Parathyroid adenoma (tissue), 2 donors: ENCODE data around the gene RUNX3.

ENCODE experiments used
- H2AFZ ChIP-seq: fragments of 300-600 bp; sonication (generic); one replicate; pipeline ENCODE4 v1.7.0; 2017; ENCODE audit warnings: antibody characterized with exemption, mild to moderate bottlenecking
- H3K27ac ChIP-seq: fragments of 300-600 bp; sonication (generic); one replicate; pipeline ENCODE4 v1.7.0; 2017
- H3K27me3 ChIP-seq: fragments of 300-600 bp; sonication (generic); one replicate; pipeline ENCODE4 v1.7.0; 2017; ENCODE audit warnings: low read length; ENCODE audit not compliant: control insufficient read depth, insufficient read depth
- H3K36me3 ChIP-seq: fragments of 300-600 bp; sonication (generic); one replicate; pipeline ENCODE4 v1.7.0; 2017; ENCODE audit warnings: low read length; ENCODE audit not compliant: control insufficient read depth, insufficient read depth
- H3K4me1 ChIP-seq: fragments of 300-600 bp; sonication (generic); one replicate; pipeline ENCODE4 v1.7.0; 2017; ENCODE audit warnings: control low read depth
- H3K4me2 ChIP-seq: fragments of 300-600 bp; sonication (generic); one replicate; pipeline ENCODE4 v1.7.0; 2017; ENCODE audit warnings: low read length
- H3K4me3 ChIP-seq: fragments of 300-600 bp; sonication (generic); one replicate; pipeline ENCODE4 v1.7.0; 2017; ENCODE audit warnings: low read depth, low read length
- H3K79me2 ChIP-seq: fragments of 300-600 bp; sonication (generic); one replicate; pipeline ENCODE4 v1.7.0; 2017; ENCODE audit warnings: control low read depth
- H3K9ac ChIP-seq: fragments of 300-600 bp; sonication (generic); one replicate; pipeline ENCODE4 v1.7.0; 2017; ENCODE audit warnings: mild to moderate bottlenecking
- H3K9me3 ChIP-seq: fragments of 300-600 bp; sonication (generic); one replicate; pipeline ENCODE4 v1.7.0; 2017; ENCODE audit warnings: low read length; ENCODE audit not compliant: control insufficient read depth
- CTCF ChIP-seq: fragments of 300-600 bp; sonication (generic); IDR thresholded peaks from one replicate; pipeline ENCODE4 v1.7.0; 2017; ENCODE audit warnings: antibody characterized with exemption, mild to moderate bottlenecking
- donor health status: primary hyperparathyroidism.

RUNX3 gene

GRCh38 chr1:24875991-24876506 is 54.0 kb downstream of the RUNX3 start:
- no peak overlapping the region for H3K4me2 ChIP-seq
- H3K27ac ChIP-seq, result no peak overlapping the region
- no peaks in the 10 kb centered on the region for H3K36me3 ChIP-seq
- no peak overlapping the region for H3K9ac ChIP-seq
- H3K27me3 ChIP-seq, result no peaks in the 10 kb centered on the region
- no peak overlapping the region for H3K4me3 ChIP-seq
- TF ChIP-seq CTCF, result no peak
- H3K4me1 ChIP-seq, result no peaks in the 10 kb centered on the region
- H2AFZ ChIP-seq, result no peak overlapping the region
- no peaks in the 10 kb centered on the region for H3K79me2 ChIP-seq
- no peaks in the 10 kb centered on the region for H3K9me3 ChIP-seq

GRCh38 chr1:24875257-24875656 is 54.8 kb downstream of the RUNX3 start:
- no peak overlapping the region for H3K27ac ChIP-seq

GRCh38 chr1:24874611-24875234 is 55.4 kb downstream of the RUNX3 start:
- Histone ChIP-seq H3K4me3 (no peak overlapping the region), H3K27me3 (no peaks in the 10 kb centered on the region), H3K36me3 (no peaks in the 10 kb centered on the region), H3K4me2 (no peak overlapping the region), H3K27ac (no peak overlapping the region), H3K79me2 (no peaks in the 10 kb centered on the region), H3K9me3 (no peaks in the 10 kb centered on the region), H3K9ac (no peak overlapping the region), H2AFZ (no peak overlapping the region), H3K4me1 (no peaks in the 10 kb centered on the region)
- TF ChIP-seq CTCF, result no peak

More at GRCh38 chr1:24875257-24875656, 54.8 kb downstream of the RUNX3 start:
- Histone ChIP-seq H3K9me3 (no peaks in the 10 kb centered on the region), H3K4me2 (no peak overlapping the region), H3K36me3 (no peaks in the 10 kb centered on the region), H3K27me3 (no peaks in the 10 kb centered on the region), H3K4me3 (no peak overlapping the region), H3K4me1 (no peaks in the 10 kb centered on the region), H2AFZ (no peak overlapping the region), H3K79me2 (no peaks in the 10 kb centered on the region), H3K9ac (no peak overlapping the region)
- no peak for TF ChIP-seq CTCF

- Histone ChIP-seq H3K36me3 (no peaks in the 10 kb centered on the region), H3K27me3 (no peaks in the 10 kb centered on the region), H3K79me2 (no peaks in the 10 kb centered on the region), H3K4me2 (no peak overlapping the region), H3K27ac (no peak overlapping the region), H3K9me3 (no peaks in the 10 kb centered on the region), H3K4me3 (no peak overlapping the region), H2AFZ (no peak overlapping the region), H3K9ac (no peak overlapping the region), H3K4me1 (no peaks in the 10 kb centered on the region)
- no peak for TF ChIP-seq CTCF
Observed at GRCh38 chr1:24874056-24874455, 56.0 kb downstream of the RUNX3 start.

GRCh38 chr1:24873148-24873547 is 56.9 kb downstream of the RUNX3 start:
- no peak for TF ChIP-seq CTCF
- H3K4me1 ChIP-seq, result no peaks in the 10 kb centered on the region
- H3K9me3 ChIP-seq, result no peaks in the 10 kb centered on the region
- H3K79me2 ChIP-seq, result no peaks in the 10 kb centered on the region
- H3K27me3 ChIP-seq, result no peaks in the 10 kb centered on the region
- H2AFZ ChIP-seq, result no peak overlapping the region
- H3K27ac ChIP-seq, result no peak overlapping the region
- no peaks in the 10 kb centered on the region for H3K36me3 ChIP-seq
- no peak overlapping the region for H3K4me2 ChIP-seq
- H3K4me3 ChIP-seq, result no peak overlapping the region
- no peak overlapping the region for H3K9ac ChIP-seq
